ENCODE results near the gene THOC2. TPM values are rescaled to one million over a fixed set of nuclear protein-coding genes. Genes with fewer than 3 reads are reported as not detected.

Gene THOC2
- total RNA-seq, 1 donor from 2014 or later = 91.1 TPM

DNA sequence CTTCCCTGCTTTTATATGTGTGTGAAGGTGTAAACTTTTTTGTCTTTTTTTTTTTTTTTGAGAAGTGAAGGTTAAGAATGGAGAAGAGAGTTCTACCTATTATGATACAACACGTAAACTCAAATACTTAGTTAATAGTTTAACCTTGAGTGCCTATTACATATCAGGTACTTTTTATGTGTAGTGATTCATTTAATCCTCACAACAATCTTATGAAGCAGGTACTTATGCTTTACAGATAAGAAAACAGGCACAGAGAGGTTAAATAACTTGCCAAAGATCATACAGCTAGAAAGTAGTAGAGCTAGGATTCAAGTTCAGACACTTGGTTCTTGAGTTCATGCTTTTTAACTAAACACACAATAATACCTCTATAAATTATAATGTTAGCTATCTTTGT, 107.4 kb downstream of the THOC2 start:
- Mint-ChIP-seq H3K9me3 (no peaks in the 10 kb centered on the region), H3K27me3 (ENCODE audit: low read depth) (no peaks in the 10 kb centered on the region), H3K36me3 (ENCODE audit: low read depth) (peaks cover 17% of the 10 kb centered on the region), H3K4me1 (no peaks in the 10 kb centered on the region), H3K4me3 (no peak overlapping the region), H3K27ac (ENCODE audit: unreplicated experiment) (no peak overlapping the region)
- TF ChIP-seq CTCF (conservative IDR thresholded peaks at IDR 0.05) = no peak
- no peak for DNase-seq (ENCODE audit: low read depth, low spot score)

GRCh38 chrX:123617007-123617406, 115.8 kb downstream of the THOC2 start:
- H3K4me3 Mint-ChIP-seq = no peak overlapping the region
- no peaks in the 10 kb centered on the region for H3K27me3 Mint-ChIP-seq (ENCODE audit: low read depth)
- no peak for TF ChIP-seq CTCF (conservative IDR thresholded peaks at IDR 0.05)
- no peak for DNase-seq (ENCODE audit: low read depth, low spot score)
- H3K36me3 Mint-ChIP-seq (ENCODE audit: low read depth) = peaks cover 6% of the 10 kb centered on the region
- H3K4me1 Mint-ChIP-seq = no peaks in the 10 kb centered on the region
- H3K9me3 Mint-ChIP-seq = no peaks in the 10 kb centered on the region
- no peak overlapping the region for H3K27ac Mint-ChIP-seq (ENCODE audit: unreplicated experiment)

GRCh38 chrX:123610915-123611314, 121.9 kb downstream of the THOC2 start:
- H3K27ac Mint-ChIP-seq (ENCODE audit: unreplicated experiment) = no peak overlapping the region
- no peak for TF ChIP-seq CTCF (conservative IDR thresholded peaks at IDR 0.05)
- no peaks in the 10 kb centered on the region for H3K27me3 Mint-ChIP-seq (ENCODE audit: low read depth)
- peaks cover 3% of the 10 kb centered on the region for H3K9me3 Mint-ChIP-seq
- DNase-seq (ENCODE audit: low read depth, low spot score) = no peak
- H3K4me1 Mint-ChIP-seq = no peaks in the 10 kb centered on the region
- H3K36me3 Mint-ChIP-seq (ENCODE audit: low read depth) = peaks cover 21% of the 10 kb centered on the region
- H3K4me3 Mint-ChIP-seq = no peak overlapping the region

- H3K9me3 Mint-ChIP-seq = peaks cover 3% of the 10 kb centered on the region
- H3K4me1 Mint-ChIP-seq = no peaks in the 10 kb centered on the region
- no peaks in the 10 kb centered on the region for H3K27me3 Mint-ChIP-seq (ENCODE audit: low read depth)
- no peak for DNase-seq (ENCODE audit: low read depth, low spot score)
- no peak overlapping the region for H3K4me3 Mint-ChIP-seq
- H3K27ac Mint-ChIP-seq (ENCODE audit: unreplicated experiment) = no peak overlapping the region
- TF ChIP-seq CTCF (conservative IDR thresholded peaks at IDR 0.05) = no peak
- peaks cover 23% of the 10 kb centered on the region for H3K36me3 Mint-ChIP-seq (ENCODE audit: low read depth)
Measured at GRCh38 chrX:123607806-123608205, 125.0 kb downstream of the THOC2 start.

GRCh38 chrX:123607270-123607669, 125.6 kb downstream of the THOC2 start:
- Mint-ChIP-seq H3K9me3 (peaks cover 3% of the 10 kb centered on the region), H3K27ac (ENCODE audit: unreplicated experiment) (no peak overlapping the region), H3K36me3 (ENCODE audit: low read depth) (peaks cover 24% of the 10 kb centered on the region), H3K27me3 (ENCODE audit: low read depth) (no peaks in the 10 kb centered on the region), H3K4me1 (no peaks in the 10 kb centered on the region), H3K4me3 (no peak overlapping the region)
- no peak for TF ChIP-seq CTCF (conservative IDR thresholded peaks at IDR 0.05)
- no peak for DNase-seq (ENCODE audit: low read depth, low spot score)

DNA sequence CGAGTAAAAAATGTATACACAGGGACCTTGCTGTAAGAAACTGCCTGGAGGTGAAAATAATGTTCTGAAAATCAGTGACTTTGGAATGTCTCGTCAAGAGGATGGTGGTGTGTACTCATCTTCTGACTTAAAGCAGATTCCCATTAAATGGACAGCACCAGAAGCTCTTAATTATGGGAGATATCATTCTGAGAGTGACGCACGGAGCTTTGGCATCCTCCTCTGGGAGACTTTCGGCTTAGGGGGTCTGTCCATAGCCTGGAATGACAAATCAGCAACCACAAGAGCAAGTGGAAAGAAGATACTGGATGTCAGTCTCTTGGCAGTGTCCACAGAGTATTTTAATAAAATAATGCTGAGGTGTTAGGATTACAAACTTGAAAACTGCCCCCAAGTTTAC, 129.4 kb downstream of the THOC2 start:
- Mint-ChIP-seq H3K27me3 (ENCODE audit: low read depth) (no peaks in the 10 kb centered on the region), H3K4me1 (no peaks in the 10 kb centered on the region), H3K4me3 (no peak overlapping the region), H3K9me3 (peaks cover 5% of the 10 kb centered on the region), H3K36me3 (ENCODE audit: low read depth) (peaks cover 23% of the 10 kb centered on the region), H3K27ac (ENCODE audit: unreplicated experiment) (no peak overlapping the region)
- TF ChIP-seq CTCF (conservative IDR thresholded peaks at IDR 0.05) = no peak
- DNase-seq (ENCODE audit: low read depth, low spot score) = no peak
